Choroid plexus epithelial cell (primary cell): ENCODE results near the gene FAT2.

Experiments used
- DNase-seq: peaks from one replicate; pipeline ENCODE4 v3.0.0-alpha.2; 2010; ENCODE audit warnings: low read depth
- H3K4me3 ChIP-seq: 2 replicates; pipeline ENCODE4 v1.5.1; 2011; ENCODE audit warnings: low read depth, mild to moderate bottlenecking, control low read depth, low read length, moderate library complexity
- TF ChIP-seq, protein P1 (sequence below): conservative IDR thresholded peaks from 2 replicates; pipeline ENCODE4 v1.5.1; 2011; ENCODE audit warnings: low read depth, mild to moderate bottlenecking, control low read depth, inconsistent platforms, low read length, moderate library complexity

The FAT2 gene

DNA sequence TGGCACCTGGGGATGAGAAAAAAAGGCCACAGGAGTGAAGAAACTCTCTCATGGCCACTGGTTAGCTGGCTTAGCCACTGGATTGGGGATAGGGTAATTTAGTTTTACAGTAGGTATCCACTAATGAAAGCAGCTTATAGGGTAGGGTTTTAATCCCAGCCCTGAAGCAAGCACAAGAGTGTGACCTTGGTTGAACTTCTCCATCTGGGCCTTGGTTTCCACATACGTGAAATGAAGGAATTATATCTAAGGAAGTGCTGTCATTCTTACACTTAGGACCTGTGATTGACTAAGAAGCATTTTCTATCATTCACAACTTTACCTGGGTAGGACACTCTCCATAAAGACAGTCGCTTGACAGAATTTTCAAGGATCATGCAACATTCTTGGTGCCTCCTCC is 49.6 kb downstream of the FAT2 start:
- no peak overlapping the region for H3K4me3 ChIP-seq
- TF ChIP-seq, protein P1, sequence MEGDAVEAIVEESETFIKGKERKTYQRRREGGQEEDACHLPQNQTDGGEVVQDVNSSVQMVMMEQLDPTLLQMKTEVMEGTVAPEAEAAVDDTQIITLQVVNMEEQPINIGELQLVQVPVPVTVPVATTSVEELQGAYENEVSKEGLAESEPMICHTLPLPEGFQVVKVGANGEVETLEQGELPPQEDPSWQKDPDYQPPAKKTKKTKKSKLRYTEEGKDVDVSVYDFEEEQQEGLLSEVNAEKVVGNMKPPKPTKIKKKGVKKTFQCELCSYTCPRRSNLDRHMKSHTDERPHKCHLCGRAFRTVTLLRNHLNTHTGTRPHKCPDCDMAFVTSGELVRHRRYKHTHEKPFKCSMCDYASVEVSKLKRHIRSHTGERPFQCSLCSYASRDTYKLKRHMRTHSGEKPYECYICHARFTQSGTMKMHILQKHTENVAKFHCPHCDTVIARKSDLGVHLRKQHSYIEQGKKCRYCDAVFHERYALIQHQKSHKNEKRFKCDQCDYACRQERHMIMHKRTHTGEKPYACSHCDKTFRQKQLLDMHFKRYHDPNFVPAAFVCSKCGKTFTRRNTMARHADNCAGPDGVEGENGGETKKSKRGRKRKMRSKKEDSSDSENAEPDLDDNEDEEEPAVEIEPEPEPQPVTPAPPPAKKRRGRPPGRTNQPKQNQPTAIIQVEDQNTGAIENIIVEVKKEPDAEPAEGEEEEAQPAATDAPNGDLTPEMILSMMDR, result no peak
- DNase-seq, result no peak
